GM13976 (cell line): ENCODE results near the gene PAK5.

Experiments used
- DNase-seq: peaks from one replicate; pipeline ENCODE4 v3.0.0; 2012; ENCODE audit warnings: low spot score
- in situ Hi-C: fragments of 300-500 bp; cut with MboI; formaldehyde crosslinking; loops from one replicate; pipeline ENCODE4 v1.12.0; 2022; ENCODE audit warnings: low sequenced_read_pairs, mixed read lengths, inconsistent platforms; ENCODE audit not compliant: unreplicated experiment
- TF ChIP-seq, protein P1 (sequence below): IDR thresholded peaks from 2 replicates; pipeline ENCODE4 v1.5.1; 2012; ENCODE audit warnings: borderline replicate concordance, mild to moderate bottlenecking; ENCODE audit not compliant: insufficient read depth; ENCODE audit errors: extremely low read depth, missing control alignments, control extremely low read depth

PAK5 gene

DNA sequence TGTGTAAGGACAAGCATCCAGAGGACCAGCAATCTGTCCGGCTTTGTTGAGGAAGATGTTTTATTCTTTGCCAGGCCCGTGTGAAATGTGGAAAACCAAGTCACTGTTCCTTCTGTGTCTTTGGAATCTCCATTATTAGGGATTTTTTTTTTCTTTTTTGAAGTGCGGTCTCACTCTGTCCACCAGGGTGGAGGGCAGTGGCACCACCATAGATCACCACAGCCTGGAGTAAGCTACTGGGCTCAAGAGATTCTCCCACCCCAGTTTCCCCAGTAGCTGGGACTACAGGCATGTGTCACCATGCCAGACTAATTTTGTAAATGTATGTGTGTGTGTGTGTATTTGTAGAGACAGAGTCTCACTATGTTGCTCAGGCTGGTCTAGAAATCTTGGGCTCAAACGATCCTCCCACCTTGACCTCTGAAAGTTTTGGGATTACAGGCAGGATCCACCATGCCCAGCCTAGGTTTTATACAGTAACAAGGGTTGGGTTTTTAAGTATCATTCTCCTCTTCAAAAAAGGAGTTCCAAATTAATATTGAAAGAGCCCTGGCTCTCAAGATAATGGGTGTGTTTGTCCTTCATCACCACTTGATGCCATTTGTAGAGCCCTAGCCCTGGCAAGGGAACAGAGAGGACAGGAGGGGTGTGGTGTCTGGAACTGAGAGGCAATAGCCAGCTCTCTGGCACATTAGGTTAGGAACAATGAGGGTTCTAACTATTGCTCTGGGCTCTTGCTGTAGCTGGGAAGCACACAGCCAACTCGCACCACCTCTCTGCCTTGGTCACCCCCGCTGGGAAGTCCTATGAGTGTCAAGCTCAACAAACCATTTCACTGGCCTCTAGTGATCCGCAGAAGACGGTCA is 321.3 kb downstream of the PAK5 start:
- TF ChIP-seq, protein P1, sequence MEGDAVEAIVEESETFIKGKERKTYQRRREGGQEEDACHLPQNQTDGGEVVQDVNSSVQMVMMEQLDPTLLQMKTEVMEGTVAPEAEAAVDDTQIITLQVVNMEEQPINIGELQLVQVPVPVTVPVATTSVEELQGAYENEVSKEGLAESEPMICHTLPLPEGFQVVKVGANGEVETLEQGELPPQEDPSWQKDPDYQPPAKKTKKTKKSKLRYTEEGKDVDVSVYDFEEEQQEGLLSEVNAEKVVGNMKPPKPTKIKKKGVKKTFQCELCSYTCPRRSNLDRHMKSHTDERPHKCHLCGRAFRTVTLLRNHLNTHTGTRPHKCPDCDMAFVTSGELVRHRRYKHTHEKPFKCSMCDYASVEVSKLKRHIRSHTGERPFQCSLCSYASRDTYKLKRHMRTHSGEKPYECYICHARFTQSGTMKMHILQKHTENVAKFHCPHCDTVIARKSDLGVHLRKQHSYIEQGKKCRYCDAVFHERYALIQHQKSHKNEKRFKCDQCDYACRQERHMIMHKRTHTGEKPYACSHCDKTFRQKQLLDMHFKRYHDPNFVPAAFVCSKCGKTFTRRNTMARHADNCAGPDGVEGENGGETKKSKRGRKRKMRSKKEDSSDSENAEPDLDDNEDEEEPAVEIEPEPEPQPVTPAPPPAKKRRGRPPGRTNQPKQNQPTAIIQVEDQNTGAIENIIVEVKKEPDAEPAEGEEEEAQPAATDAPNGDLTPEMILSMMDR, result no peak
- in situ Hi-C loops, result no loop called here
- no peak for DNase-seq

DNA sequence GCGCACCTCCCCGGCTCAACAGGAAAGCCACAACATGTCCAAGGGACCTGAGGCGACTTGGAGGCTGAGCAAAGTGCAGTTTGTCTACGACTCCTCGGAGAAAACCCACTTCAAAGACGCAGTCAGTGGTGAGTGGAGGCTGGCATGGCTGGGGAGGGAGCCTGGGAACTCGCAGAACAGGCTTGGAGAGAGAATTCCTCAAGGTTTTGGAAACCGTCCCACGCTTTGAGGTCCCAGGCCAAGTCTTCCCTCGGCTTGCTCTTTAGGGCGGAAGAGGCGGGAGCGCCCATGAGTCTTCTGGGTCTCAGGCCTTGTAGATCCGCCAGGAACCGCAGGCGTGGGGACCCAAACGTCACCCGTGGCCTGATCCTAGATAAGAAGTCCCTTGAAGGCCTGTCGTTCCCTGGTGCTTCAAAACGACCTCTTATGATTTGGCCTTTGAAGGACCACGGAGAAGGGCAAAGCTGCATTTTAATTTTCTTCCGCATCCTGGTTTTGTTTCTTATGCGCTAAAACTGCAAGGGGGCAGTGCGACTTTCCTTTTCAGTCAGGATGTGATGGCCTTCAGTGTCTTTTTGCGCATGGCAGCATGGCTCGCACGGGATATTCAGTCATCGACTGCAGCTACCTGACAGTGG is 322.5 kb downstream of the PAK5 start:
- no peak for DNase-seq
- TF ChIP-seq, protein P1, result no peak
- in situ Hi-C loops, result no loop called here

GRCh38 chr20:9515741-9516233 is 323.1 kb downstream of the PAK5 start:
- in situ Hi-C loops, result no loop called here
- no peak for DNase-seq
- TF ChIP-seq, protein P1, result no peak

DNA sequence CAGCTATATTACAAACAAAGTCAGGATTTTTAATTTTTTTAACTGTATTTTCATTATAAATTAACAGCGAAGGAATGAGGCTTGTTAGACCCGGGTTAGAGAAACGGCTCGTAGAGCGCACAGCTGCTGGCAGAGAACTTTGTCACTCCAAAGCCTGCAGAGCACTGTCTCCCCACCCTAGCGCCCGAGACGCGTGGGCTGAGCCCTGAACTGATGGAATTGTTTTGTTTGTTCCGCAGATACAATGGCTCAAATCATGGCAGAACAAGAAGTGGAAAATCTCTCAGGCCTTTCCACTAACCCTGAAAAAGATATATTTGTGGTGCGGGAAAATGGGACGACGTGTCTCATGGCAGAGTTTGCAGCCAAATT is 323.7 kb downstream of the PAK5 start:
- in situ Hi-C loops, result no loop called here
- TF ChIP-seq, protein P1, result no peak
- no peak for DNase-seq

GRCh38 chr20:9514461-9515213 is 324.2 kb downstream of the PAK5 start, which contains the start of gene LAMP5:
Gene LAMP5 (plus strand): TSS chr20:9514590. CDS start chr20:9514853, 263 bp downstream.
- TF ChIP-seq, protein P1, result no peak
- no peak for DNase-seq
- in situ Hi-C loops, result no loop called here

GRCh38 chr20:9514072-9514460 is 324.8 kb downstream of the PAK5 start:
- no peak for DNase-seq
- TF ChIP-seq, protein P1, result no peak
- in situ Hi-C loops, result no loop called here
